Right ventricle myocardium inferior (tissue), 1 donor: ENCODE results near the gene SHE. TPM values are rescaled to one million over a fixed set of nuclear protein-coding genes. Genes with fewer than 3 reads are reported as not detected.
"Not testable (repeated sequence)": the region's sequence is repeated elsewhere in the genome, so short reads cannot be mapped to it uniquely, and the experiment has no call there.

ENCODE experiments used
- ATAC-seq: fragments of 200-7000 bp; cut with Tn5 transposase; one replicate; pipeline ENCODE4 v1.9.1; 2020; ENCODE audit warnings: mild to moderate bottlenecking, moderate library complexity
- DNase-seq: peaks from one replicate; pipeline ENCODE4 v3.0.0; 2021; ENCODE audit errors: missing footprints
- intact Hi-C: fragments of 100-400 bp; cut with DNase I; formaldehyde crosslinking; loops from one replicate; pipeline ENCODE4 v1.11.0; 2022
- total RNA-seq: library from RNA; stranded (reverse); fragmentation: NEBNext Ultra II Directional; extraction: Animal tissue kit (Norgen Biotek cat#: 25700); gene quantifications from one replicate; pipeline ENCODE4 v1.2.1, GENCODE V29; 2021
- donor health status: DM: no; HTN: yes; CAD: no; lungs with severe emphysema.

SHE gene
- total RNA-seq, 1 donor from 2014 or later = 11.3 TPM

DNA sequence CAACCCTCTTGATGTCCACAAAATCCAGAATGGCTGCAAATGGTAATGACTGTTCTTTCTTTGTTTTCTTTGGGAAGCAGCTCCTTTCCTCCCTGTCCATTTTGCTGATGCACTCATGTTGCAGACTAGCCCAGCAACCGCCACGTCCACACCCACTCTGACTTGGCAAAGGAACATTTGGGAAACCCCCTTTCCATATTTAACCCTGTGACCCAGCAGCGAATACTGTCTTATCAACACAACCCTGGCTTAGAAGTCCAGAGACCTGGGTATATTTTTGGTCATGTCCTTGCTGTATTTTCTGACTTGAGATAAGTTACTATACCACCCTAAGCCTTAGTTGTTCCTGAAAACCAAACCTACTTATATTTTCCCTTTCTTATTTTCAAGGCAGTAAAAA lies 18.1 kb upstream of the SHE start:
- intact Hi-C loops = no loop called here
- DNase-seq = no peak
- peak; percentile 82 for ATAC-seq

DNA sequence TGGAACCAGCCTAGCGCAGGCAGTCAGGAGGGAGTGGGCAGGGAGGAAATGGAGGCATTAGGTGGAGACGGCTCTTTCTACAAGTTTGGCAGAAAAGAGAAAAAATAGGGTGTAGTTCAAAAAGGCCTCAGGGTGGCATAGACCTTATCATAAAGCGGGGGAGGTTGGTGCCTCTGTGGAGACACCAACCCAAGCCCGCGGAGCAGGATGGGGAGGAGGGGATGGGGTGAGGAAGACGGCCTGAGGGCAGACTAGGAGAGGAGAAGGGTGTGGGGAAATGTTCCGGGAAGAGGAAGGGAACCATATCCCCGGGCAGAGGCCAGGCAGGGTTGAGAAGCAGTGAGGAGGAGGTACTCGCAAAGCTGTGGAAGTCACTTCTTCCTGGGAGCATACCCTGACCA lies 17.4 kb upstream of the SHE start:
- intact Hi-C loops = no loop called here
- DNase-seq (no peak), ATAC-seq (peak; percentile 67)

GRCh38 chr1:154517661-154518060 lies 15.4 kb upstream of the SHE start:
- ATAC-seq (no peak), DNase-seq (no peak)
- intact Hi-C loops = no loop called here

GRCh38 chr1:154514066-154514553 lies 11.9 kb upstream of the SHE start:
- intact Hi-C loops = no loop called here
- DNase-seq = no peak
- no peak for ATAC-seq

GRCh38 chr1:154512760-154513159 lies 10.5 kb upstream of the SHE start:
- DNase-seq = no peak
- ATAC-seq = no peak
- intact Hi-C loops = no loop called here

DNA sequence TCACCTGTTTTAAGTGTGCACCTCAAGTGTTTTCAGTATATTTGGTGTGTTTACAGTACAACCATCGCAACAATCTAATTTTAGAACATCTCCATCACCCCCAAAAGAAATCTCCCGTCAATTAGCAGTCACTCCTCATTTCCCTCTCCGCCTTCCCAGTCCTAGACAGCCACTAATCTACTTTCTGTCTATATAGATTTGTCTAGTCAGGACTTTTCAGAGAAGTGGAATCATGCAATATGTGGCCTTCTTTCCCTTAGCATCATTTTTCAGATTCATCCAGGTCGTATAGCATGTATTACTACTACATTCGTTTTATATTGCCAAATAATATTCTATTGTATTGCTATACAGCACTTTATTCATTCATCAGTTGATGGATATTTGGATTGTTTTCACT lies 1.7 kb upstream of the SHE start:
- intact Hi-C loops = no loop called here
- ATAC-seq = no peak
- no peak for DNase-seq

DNA sequence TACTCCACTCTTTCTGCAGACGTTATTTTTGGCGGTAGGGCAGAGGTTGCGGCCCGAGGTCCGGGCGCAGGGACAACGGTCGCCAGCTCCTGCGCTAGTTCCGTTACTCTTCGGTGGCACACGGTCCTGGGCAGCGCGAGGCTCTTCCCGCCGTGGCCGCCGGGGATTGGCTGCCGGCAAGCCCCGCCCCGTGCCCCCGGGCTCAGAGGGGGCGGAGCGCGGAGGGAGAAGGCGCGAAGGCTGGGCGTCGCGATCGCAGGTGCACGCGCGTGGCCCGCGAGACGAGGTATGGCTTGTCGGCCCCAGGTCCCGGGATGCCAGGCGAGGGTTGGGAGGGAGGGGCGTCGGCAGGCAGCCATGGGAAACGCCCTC lies 518 bp upstream of the SHE start:
- DNase-seq = no peak
- intact Hi-C loops = loop anchor here (1.0 kb wide), 1 partner anchor 22 kb away; no protein-coding TSS in a partner anchor
- ATAC-seq = peak; percentile 35

GRCh38 chr1:154501423-154502065 lies 668 bp downstream of the SHE start:
- intact Hi-C loops = loop anchor here (1.0 to 2.0 kb wide), 2 partner anchors 17 to 21 kb away; no protein-coding TSS in a partner anchor
- peak; percentile 83 for ATAC-seq
- DNase-seq = peak; percentile 78

DNA sequence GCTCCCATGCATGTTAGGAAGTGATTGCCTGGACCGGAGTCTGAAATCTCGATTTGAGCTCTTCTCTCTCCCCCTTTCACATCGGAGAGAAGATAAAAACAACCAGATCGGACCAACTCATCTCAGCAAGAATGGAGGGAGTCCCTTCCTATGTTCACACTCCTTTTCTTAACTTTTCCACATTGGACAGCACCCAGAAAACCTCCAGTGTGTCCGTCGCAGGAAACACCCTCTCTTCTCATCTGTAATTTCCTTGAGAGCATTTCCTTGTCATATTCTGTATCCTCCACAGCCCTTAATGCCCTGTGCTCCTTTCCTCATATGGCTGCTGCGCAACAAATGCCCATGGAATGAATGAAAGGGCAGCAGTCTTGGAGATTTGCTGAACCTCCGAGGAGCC lies 1.7 kb downstream of the SHE start:
- ATAC-seq (no peak), DNase-seq (no peak)
- intact Hi-C loops = loop anchor here (2.0 kb wide), 1 partner anchor 16 kb away; no protein-coding TSS in a partner anchor

- no peak for ATAC-seq
- DNase-seq = no peak
- intact Hi-C loops = no loop called here
Observed at GRCh38 chr1:154499446-154499845, 2.8 kb downstream of the SHE start.

DNA sequence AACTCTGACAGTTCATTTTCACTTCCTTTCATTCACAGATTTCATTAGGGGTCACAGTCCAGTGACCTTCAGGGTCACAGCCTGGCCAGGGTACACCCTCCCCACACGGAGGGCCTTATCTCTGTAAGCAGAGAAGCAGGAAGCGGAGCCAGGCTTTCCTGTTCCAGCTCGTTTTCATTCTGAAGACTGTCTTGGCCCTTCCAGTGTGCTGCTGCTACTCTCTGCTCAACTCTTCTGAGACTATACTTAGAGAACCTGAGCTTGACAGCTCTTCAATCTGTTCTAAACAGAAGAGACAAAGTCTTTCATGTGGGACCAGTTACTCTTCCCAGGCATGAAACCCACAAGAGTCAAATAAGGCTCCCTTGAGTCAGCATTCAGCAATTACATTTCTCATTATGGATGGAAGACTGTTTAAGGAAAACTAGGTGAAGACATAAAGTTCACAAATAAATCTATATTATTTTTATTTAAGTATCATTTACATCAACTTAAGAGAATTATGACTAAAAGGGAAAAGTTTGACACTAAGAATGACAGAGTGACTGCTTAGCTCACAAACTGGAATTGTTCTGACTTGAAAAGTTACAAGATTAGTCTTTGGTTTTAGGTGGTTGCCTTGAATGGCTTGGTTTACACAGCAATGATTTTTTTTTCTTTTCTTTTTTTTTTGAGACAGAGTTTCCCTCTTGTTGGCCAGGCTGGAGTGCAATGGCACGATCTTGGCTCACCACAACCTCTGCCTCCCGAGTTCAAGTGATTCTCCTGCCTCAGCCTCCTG lies 5.0 kb downstream of the SHE start:
- ATAC-seq (peak; percentile 24), DNase-seq (no peak)
- intact Hi-C loops = no loop called here

DNA sequence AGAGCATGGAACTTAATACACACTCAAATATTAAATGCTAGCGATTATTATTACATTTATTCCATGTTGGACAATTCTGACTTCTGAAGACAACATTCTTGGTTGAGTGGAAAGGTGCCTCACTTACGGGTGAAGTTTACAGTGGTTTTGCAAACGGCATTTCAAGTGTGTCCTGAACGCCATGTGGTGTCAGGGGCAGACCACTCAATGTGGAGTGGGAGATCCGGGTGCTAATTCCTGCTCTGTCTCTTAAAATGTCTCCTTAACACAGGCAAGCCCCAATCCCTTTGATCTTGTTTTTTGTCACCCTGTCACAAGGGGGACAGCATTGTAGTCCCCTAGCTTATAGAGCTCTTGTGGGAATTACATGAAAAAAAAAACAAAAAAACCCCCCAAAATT lies 5.8 kb downstream of the SHE start:
- intact Hi-C loops = no loop called here
- ATAC-seq (no peak), DNase-seq (no peak)

DNA sequence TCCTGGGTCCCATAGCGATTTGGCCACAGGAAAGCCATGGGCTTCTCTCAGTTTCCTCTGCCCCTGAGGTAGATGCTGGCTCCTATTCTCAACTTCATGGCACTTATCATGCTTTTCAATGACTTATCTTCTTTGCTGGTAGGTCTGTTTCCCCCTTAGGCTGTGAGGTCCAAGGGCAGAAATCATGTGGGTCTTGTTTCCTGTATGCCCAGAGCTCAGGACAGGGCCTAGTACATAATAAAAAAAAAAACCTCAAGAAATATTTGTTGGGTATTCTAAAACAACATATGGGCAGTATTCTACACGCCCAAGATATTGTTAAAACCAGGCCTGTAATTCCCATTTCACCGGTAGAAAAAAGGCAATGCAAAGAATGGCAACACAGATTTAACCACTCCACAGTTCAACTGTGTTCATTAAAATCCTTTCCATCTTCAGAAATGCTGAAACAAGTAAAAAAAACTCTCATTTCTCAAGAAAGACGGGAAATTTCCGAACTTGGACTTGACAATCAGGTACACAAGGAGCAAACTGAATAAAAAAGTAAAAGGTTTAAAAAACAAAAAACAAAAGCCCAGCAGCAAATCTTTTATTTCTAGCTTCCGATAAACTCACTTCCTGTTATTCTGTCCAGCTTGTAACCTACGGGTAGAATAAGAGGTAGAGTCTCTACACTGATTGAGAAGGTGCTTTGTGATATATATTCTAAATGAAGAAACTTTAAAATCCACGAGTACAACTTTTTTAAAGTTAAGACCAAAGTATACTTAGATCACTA lies 6.5 kb downstream of the SHE start:
- ATAC-seq = no peak
- intact Hi-C loops = no loop called here
- DNase-seq = no peak

- ATAC-seq = peak; percentile 61
- DNase-seq = no peak
- intact Hi-C loops = no loop called here
Observed at GRCh38 chr1:154493276-154493675, 8.9 kb downstream of the SHE start.

DNA sequence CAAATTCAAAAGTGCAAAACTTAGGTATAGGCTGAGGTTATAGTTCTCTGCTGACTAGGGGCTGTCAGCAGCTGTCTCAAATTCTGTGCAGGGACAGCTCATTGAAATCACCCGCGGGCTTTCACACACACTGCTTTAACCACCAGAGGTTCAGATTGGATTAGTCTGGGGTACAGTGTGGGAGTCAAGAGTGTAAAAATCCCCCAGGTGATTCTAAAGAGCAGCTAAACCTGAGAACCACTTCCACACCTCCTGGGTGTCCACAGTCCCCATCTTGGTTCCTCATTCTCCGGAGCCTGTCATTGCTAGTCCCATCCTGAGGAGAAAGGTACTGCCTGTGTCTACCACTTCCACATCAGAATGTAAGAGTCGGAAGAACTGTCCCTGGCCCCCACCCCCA lies 10.1 kb downstream of the SHE start:
- ATAC-seq (no peak), DNase-seq (no peak)
- intact Hi-C loops = no loop called here

GRCh38 chr1:154490317-154490716 lies 11.9 kb downstream of the SHE start:
- intact Hi-C loops = no loop called here
- DNase-seq = no peak
- ATAC-seq = no peak

- no peak for ATAC-seq
- no peak for DNase-seq
- intact Hi-C loops = loop anchor here (10.0 kb wide), 1 partner anchor 595 kb away; no protein-coding TSS in a partner anchor
Observed at GRCh38 chr1:154489695-154490274, 12.4 kb downstream of the SHE start.

DNA sequence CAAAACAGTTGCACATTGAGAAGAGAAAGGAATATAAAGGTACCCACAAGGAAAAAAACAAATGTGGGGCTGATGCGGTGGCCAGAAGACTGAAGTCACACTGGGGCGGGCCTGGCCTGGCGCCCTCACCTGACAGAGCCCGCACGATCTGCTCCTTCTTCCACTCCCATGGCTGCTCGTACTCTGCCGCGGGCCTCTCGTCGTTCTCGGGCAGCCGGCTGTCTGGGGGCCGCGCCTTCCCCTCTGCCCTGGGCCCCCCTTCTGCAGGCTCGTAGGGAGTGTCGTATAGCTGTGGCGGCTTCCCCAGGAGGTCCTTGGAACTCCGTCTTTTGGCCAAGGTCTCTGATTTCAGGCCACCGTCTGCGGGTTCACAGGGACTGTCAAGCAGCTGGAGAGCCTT lies 13.3 kb downstream of the SHE start:
- ATAC-seq = no peak
- DNase-seq = no peak
- intact Hi-C loops = loop anchor here (10.0 kb wide), 1 partner anchor 596 kb away; no protein-coding TSS in a partner anchor

- intact Hi-C loops = loop anchor here (10.0 kb wide), 1 partner anchor 598 kb away; no protein-coding TSS in a partner anchor
- DNase-seq, ATAC-seq: not testable (repeated sequence)
Observed at GRCh38 chr1:154486756-154487155, 15.5 kb downstream of the SHE start.
